ENCODE measurements around the gene RPL23.
"Not testable (repeated sequence)": the region's sequence is repeated elsewhere in the genome, so short reads cannot be mapped to it uniquely, and the experiment has no call there.

Gene RPL23

GRCh38 chr17:38868817-38869525 is 15.4 kb upstream of the RPL23 start:
- peak; percentile 81 to 83 for DNase-seq (ENCODE audit: low read depth in 2 of 2, low spot score in 1 of 2)

- DNase-seq (ENCODE audit: low read depth in 2 of 2, low spot score in 1 of 2) = no peak
Measured at GRCh38 chr17:38867968-38868816, 14.7 kb upstream of the RPL23 start.

- peak in 1 of 2 donors; percentile 38 for DNase-seq (ENCODE audit: low read depth in 2 of 2, low spot score in 1 of 2)
Measured at GRCh38 chr17:38867179-38867967, 13.9 kb upstream of the RPL23 start.

GRCh38 chr17:38864636-38865398 is 11.3 kb upstream of the RPL23 start:
- DNase-seq (ENCODE audit: low read depth in 2 of 2, low spot score in 1 of 2) = no peak

- DNase-seq (ENCODE audit: low read depth in 2 of 2, low spot score in 1 of 2) = no peak
Measured at GRCh38 chr17:38861399-38861843, 7.9 kb upstream of the RPL23 start.

GRCh38 chr17:38857271-38857670 is 3.8 kb upstream of the RPL23 start:
- DNase-seq (ENCODE audit: low read depth in 2 of 2, low spot score in 1 of 2) = no peak

- not testable (repeated sequence) for DNase-seq (ENCODE audit: low read depth in 2 of 2, low spot score in 1 of 2)
Measured at GRCh38 chr17:38855101-38855714, 1.7 kb upstream of the RPL23 start.

- DNase-seq (ENCODE audit: low read depth in 2 of 2, low spot score in 1 of 2) = no peak
Measured at GRCh38 chr17:38852771-38853291, 690 bp downstream of the RPL23 start.

GRCh38 chr17:38851434-38851833 is 2.1 kb downstream of the RPL23 start:
- DNase-seq (ENCODE audit: low read depth in 2 of 2, low spot score in 1 of 2) = no peak

GRCh38 chr17:38850374-38850773 is 3.1 kb downstream of the RPL23 start:
- DNase-seq (ENCODE audit: low read depth in 2 of 2, low spot score in 1 of 2) = no peak

- DNase-seq (ENCODE audit: low read depth in 2 of 2, low spot score in 1 of 2) = no peak
Measured at GRCh38 chr17:38848939-38849605, 4.4 kb downstream of the RPL23 start.

GRCh38 chr17:38848557-38848891 is 5.0 kb downstream of the RPL23 start:
- no peak for DNase-seq (ENCODE audit: low read depth in 2 of 2, low spot score in 1 of 2)

GRCh38 chr17:38844261-38844757 is 9.2 kb downstream of the RPL23 start:
- DNase-seq (ENCODE audit: low read depth in 2 of 2, low spot score in 1 of 2) = no peak

- no peak for DNase-seq (ENCODE audit: low read depth in 2 of 2, low spot score in 1 of 2)
Measured at GRCh38 chr17:38825762-38826247, 27.7 kb downstream of the RPL23 start.

- DNase-seq (ENCODE audit: low read depth in 2 of 2, low spot score in 1 of 2) = peak; percentile 94 to 95
Measured at GRCh38 chr17:38824899-38825761, 28.4 kb downstream of the RPL23 start, which contains the start of gene CWC25. TSS of gene CWC25 (minus strand) at chr17:38825321. CDS start at chr17:38825183, 138 bp downstream.

GRCh38 chr17:38815576-38816193 is 37.8 kb downstream of the RPL23 start:
- DNase-seq (ENCODE audit: low read depth in 2 of 2, low spot score in 1 of 2) = no peak

- no peak for DNase-seq (ENCODE audit: low read depth in 2 of 2, low spot score in 1 of 2)
Measured at GRCh38 chr17:38809828-38810227, 43.7 kb downstream of the RPL23 start.

GRCh38 chr17:38800237-38800760 is 53.2 kb downstream of the RPL23 start:
- DNase-seq (ENCODE audit: low read depth in 2 of 2, low spot score in 1 of 2) = no peak

Measured in stimulated activated CD8-positive, alpha-beta memory T cell treated with anti-CD3 and anti-CD28 coated beads, Interleukin-4, amount 100 ng/mL, for 1 hour (primary cell).